ENCODE measurements around the gene FPR3. TPM values are rescaled to one million over a fixed set of nuclear protein-coding genes. Genes with fewer than 3 reads are reported as not detected.

Gene FPR3
- total and polyA plus RNA-seq, 9 of the 15 experiments (the other 6 are each of a cell fraction or from before 2014, with no cell fraction given), result 0.08 to 0.51 (median 0.22) TPM; not detected in 1

DNA sequence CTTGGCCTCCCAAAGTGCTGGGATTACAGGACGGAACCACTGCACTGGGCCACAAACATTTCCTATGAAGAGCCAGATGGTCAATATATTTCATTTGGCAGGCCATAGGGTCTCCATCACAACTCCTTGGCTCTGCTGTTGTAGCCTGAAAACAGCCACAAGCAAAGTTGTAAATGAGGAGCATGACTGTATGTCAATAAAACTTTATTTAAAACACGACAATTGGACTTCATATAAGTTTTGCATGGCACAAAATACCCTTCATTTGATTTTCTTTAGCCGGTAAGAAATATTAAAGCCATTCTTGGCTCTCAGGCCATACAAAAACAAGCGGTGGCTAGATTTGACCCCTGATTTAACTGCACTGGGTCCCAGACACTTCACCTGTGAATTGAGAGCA, 40.2 kb upstream of the FPR3 start:
- no peaks in the 10 kb centered on the region for H3K9me1 ChIP-seq (ENCODE audit: control insufficient read depth, insufficient read depth, low read length)
- 36% methylated on average over 4 of the region's 4 CpGs for WGBS (ENCODE audit: insufficient coverage, low coverage, missing lambda C conversion rate)
- H3K4me3 ChIP-seq, result no peak overlapping the region
- intact Hi-C loops (cut with micrococcal nuclease) (no loop called here), in situ Hi-C loops (cut with MboI) (no loop called here)
- DNase-seq (ENCODE audit: extremely low read depth in 1 of 4, low spot score in 3 of 4) (no peak), FAIRE-seq (no peak), ATAC-seq (no peak)
- no peak overlapping the region for H2AFZ ChIP-seq (ENCODE audit: low read depth, low read length)
- H3K79me2 ChIP-seq (ENCODE audit: control insufficient read depth, insufficient read depth, low read length), result no peaks in the 10 kb centered on the region
- TF ChIP-seq, protein P1, sequence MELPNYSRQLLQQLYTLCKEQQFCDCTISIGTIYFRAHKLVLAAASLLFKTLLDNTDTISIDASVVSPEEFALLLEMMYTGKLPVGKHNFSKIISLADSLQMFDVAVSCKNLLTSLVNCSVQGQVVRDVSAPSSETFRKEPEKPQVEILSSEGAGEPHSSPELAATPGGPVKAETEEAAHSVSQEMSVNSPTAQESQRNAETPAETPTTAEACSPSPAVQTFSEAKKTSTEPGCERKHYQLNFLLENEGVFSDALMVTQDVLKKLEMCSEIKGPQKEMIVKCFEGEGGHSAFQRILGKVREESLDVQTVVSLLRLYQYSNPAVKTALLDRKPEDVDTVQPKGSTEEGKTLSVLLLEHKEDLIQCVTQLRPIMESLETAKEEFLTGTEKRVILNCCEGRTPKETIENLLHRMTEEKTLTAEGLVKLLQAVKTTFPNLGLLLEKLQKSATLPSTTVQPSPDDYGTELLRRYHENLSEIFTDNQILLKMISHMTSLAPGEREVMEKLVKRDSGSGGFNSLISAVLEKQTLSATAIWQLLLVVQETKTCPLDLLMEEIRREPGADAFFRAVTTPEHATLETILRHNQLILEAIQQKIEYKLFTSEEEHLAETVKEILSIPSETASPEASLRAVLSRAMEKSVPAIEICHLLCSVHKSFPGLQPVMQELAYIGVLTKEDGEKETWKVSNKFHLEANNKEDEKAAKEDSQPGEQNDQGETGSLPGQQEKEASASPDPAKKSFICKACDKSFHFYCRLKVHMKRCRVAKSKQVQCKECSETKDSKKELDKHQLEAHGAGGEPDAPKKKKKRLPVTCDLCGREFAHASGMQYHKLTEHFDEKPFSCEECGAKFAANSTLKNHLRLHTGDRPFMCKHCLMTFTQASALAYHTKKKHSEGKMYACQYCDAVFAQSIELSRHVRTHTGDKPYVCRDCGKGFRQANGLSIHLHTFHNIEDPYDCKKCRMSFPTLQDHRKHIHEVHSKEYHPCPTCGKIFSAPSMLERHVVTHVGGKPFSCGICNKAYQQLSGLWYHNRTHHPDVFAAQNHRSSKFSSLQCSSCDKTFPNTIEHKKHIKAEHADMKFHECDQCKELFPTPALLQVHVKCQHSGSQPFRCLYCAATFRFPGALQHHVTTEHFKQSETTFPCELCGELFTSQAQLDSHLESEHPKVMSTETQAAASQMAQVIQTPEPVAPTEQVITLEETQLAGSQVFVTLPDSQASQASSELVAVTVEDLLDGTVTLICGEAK (IDR thresholded peaks at IDR 0.05), result peak; percentile 94
- TF ChIP-seq, protein P1 (CRISPR knock-in tag; IDR thresholded peaks at IDR 0.05), result peak; percentile 82
- TF ChIP-seq CHD4 (IDR thresholded peaks at IDR 0.05; ENCODE audit: insufficient read depth, insufficient replicate concordance, low read depth, low read length, poor library complexity, severe bottlenecking), result no peak
- TF ChIP-seq NCOA4 (IDR thresholded peaks at IDR 0.05; ENCODE audit: partially characterized antibody), result no peak
- no peaks in the 10 kb centered on the region for H3K9me3 ChIP-seq (replicated peaks; ENCODE audit: control insufficient read depth, insufficient read depth, low read depth, low read length)
- no peaks in the 10 kb centered on the region for H4K20me1 ChIP-seq (replicated peaks; ENCODE audit: control insufficient read depth, insufficient read depth, low read length)
- no peak overlapping the region for H3K4me2 ChIP-seq (ENCODE audit: insufficient read depth, low read length)
- POLR2A ChIA-PET, result no interaction called here
- H3K4me1 ChIP-seq (replicated peaks in 1 of 2; ENCODE audit: control insufficient read depth in 2 of 2, insufficient read depth in 2 of 2, low read length in 2 of 2), result peaks cover 0 to 9% of the 10 kb centered on the region in 2 experiments; a peak in 2 of 5 replicates
- BruUV-seq (replicated peaks), result no TSS peak
- no peak overlapping the region for H3K27ac ChIP-seq (ENCODE audit: extremely low read depth, low read depth, low read length)
- H3K36me3 ChIP-seq (ENCODE audit: control insufficient read depth, insufficient read depth, low read length), result no peaks in the 10 kb centered on the region
- H3K9ac ChIP-seq (ENCODE audit: insufficient read depth in 1 of 2, low read depth in 2 of 2, low read length in 2 of 2), result no peak overlapping the region
- CTCF ChIA-PET (ENCODE audit: low intra/inter-chr PET ratio), result no interaction called here
- peaks cover 0 to 5% of the 10 kb centered on the region in 2 experiments; a peak in 1 of 5 replicates for H3K27me3 ChIP-seq (ENCODE audit: control insufficient read depth in 2 of 2, insufficient read depth in 2 of 2, low read length in 2 of 2)
